H1 (cell line): ENCODE data around the gene SLC2A4. TPM values are rescaled to one million over a fixed set of nuclear protein-coding genes. Genes with fewer than 3 reads are reported as not detected.
A peak's percentile ranks its signal among the peaks of the same experiment; 100 is the strongest.

ENCODE experiments used
- ASH2L ChIP-seq: fragments of 200-600, 300-600 bp; sonication (generic); IDR thresholded peaks from one replicate; pipeline ENCODE4 v1.7.1; 2017; ENCODE audit warnings: low read length
- CHD2 ChIP-seq: IDR thresholded peaks from 2 replicates; pipeline ENCODE4 v1.6.1; 2012; ENCODE audit warnings: low read length, improper control_type of control experiment
- CREB1 ChIP-seq: IDR thresholded peaks from 2 replicates; pipeline ENCODE4 v1.6.1; 2012; ENCODE audit warnings: inconsistent platforms
- CTCF ChIP-seq, 3 experiments: IDR thresholded peaks; 1 replicate in 2 of 3; 2 replicates in 1 of 3; pipeline versions ENCODE4 v1.5.1 to v1.6.1; 2011; ENCODE audit warnings: low read length in 3 of 3, mild to moderate bottlenecking in 3 of 3, inconsistent platforms in 2 of 3, low read depth in 1 of 3, moderate library complexity in 1 of 3; ENCODE audit not compliant: insufficient read depth in 1 of 3; ENCODE audit errors: control extremely low read depth in 1 of 3
- FOSL1 ChIP-seq: IDR thresholded peaks from 2 replicates; pipeline ENCODE4 v1.6.1; 2011; ENCODE audit warnings: mild to moderate bottlenecking, low read depth, low read length, moderate library complexity; ENCODE audit not compliant: insufficient read depth
- JUN ChIP-seq: IDR thresholded peaks from 2 replicates; pipeline ENCODE4 v1.6.1; 2011; ENCODE audit warnings: low read depth, mild to moderate bottlenecking, improper control_type of control experiment, low read length
- JUND ChIP-seq: IDR thresholded peaks from 2 replicates; pipeline ENCODE4 v1.6.1; 2011; ENCODE audit warnings: mild to moderate bottlenecking, improper control_type of control experiment, low read length
- KDM4A ChIP-seq: IDR thresholded peaks from one replicate; pipeline ENCODE4 v1.7.1; 2012; ENCODE audit warnings: low read depth, mild to moderate bottlenecking, moderate library complexity, low read length, inconsistent platforms; ENCODE audit not compliant: severe bottlenecking
- MAX ChIP-seq: IDR thresholded peaks from 2 replicates; pipeline ENCODE4 v1.6.1; 2012; ENCODE audit warnings: inconsistent platforms
- NANOG ChIP-seq: IDR thresholded peaks from 2 replicates; pipeline ENCODE4 v1.6.1; 2011; ENCODE audit warnings: low read length, low read depth, mild to moderate bottlenecking, inconsistent platforms; ENCODE audit not compliant: insufficient read depth, poor library complexity, severe bottlenecking
- PHF8 ChIP-seq: fragments of 200-600 bp; sonication (generic); conservative IDR thresholded peaks from 2 replicates; pipeline ENCODE4 v1.7.1; 2012; ENCODE audit warnings: low read depth, mild to moderate bottlenecking, inconsistent platforms, low read length, moderate library complexity
- POU5F1 ChIP-seq: IDR thresholded peaks from 2 replicates; pipeline ENCODE4 v1.6.1; 2011; ENCODE audit warnings: low read depth, mild to moderate bottlenecking, low read length, moderate library complexity
- RBBP5 ChIP-seq: IDR thresholded peaks from 2 replicates; pipeline ENCODE4 v1.7.1; 2012; ENCODE audit warnings: low read depth, mild to moderate bottlenecking, inconsistent platforms, low read length, moderate library complexity, borderline replicate concordance
- SAP30 ChIP-seq: fragments of 300-600 bp; sonication (generic); IDR thresholded peaks from 2 replicates; pipeline ENCODE4 v1.7.1; 2012; ENCODE audit warnings: low read length, moderate library complexity, mild to moderate bottlenecking, inconsistent platforms; ENCODE audit not compliant: insufficient read depth, insufficient replicate concordance
- SIN3A ChIP-seq, 2 experiments: IDR thresholded peaks in 1 of 2; conservative IDR thresholded peaks in 1 of 2; 2 replicates each; pipeline ENCODE4 v1.6.1; 2011 to 2012; ENCODE audit warnings: low read length in 2 of 2, improper control_type of control experiment in 1 of 2, low read depth in 1 of 2, mild to moderate bottlenecking in 1 of 2
- SP1 ChIP-seq: IDR thresholded peaks from 2 replicates; pipeline ENCODE4 v1.6.1; 2011; ENCODE audit warnings: low read depth, low read length
- SP4 ChIP-seq: IDR thresholded peaks from 2 replicates; pipeline ENCODE4 v1.6.1; 2012; ENCODE audit warnings: low read length, inconsistent platforms
- SRF ChIP-seq: IDR thresholded peaks from 2 replicates; pipeline ENCODE4 v1.6.1; 2011; ENCODE audit warnings: mild to moderate bottlenecking, low read depth, low read length, moderate library complexity
- TBP ChIP-seq: IDR thresholded peaks from 2 replicates; pipeline ENCODE4 v1.6.1; 2011; ENCODE audit warnings: low read depth, low read length, improper control_type of control experiment
- TCF12 ChIP-seq: IDR thresholded peaks from 2 replicates; pipeline ENCODE4 v1.6.1; 2011; ENCODE audit warnings: low read depth, mild to moderate bottlenecking, low read length
- TEAD4 ChIP-seq: IDR thresholded peaks from 2 replicates; pipeline ENCODE4 v1.6.1; 2012; ENCODE audit warnings: low read depth, low read length, inconsistent platforms, mixed read lengths
- YY1 ChIP-seq: IDR thresholded peaks from 2 replicates; pipeline ENCODE4 v1.6.1; 2011; ENCODE audit warnings: low read depth, mild to moderate bottlenecking, low read length
- polyA plus RNA-seq, 7 experiments: library from polyadenylated mRNA; depleted of rRNA in 3 of 7; stranded (reverse) in 5 of 7; unstranded in 2 of 7; fragments of >200 nt in 5 of 7; fragments of 200-250 nt in 2 of 7; gene quantifications; 1 replicate in 5 of 7; 2 replicates in 1 of 7; 4 replicates in 1 of 7; pipeline versions ENCODE4 v1.2.1 to v1.2.3, GENCODE V29; 2011 to 2013; ENCODE audit warnings: missing spikeins in 2 of 7, mixed read lengths in 2 of 7
- total RNA-seq: library from RNA; stranded (reverse); fragmentation: NEBNext Ultra II Directional; extraction: Animal tissue kit (Norgen Biotek cat#: 25700); gene quantifications from 2 replicates; pipeline ENCODE4 v1.2.1, GENCODE V29; 2021

The SLC2A4 gene
- total and polyA plus RNA-seq, 2 of the 8 experiments (the other 6 are each of a cell fraction or from before 2014, with no cell fraction given): 5.7 to 6.9 TPM

GRCh38 chr17:7241783-7242716, 39.5 kb upstream of the SLC2A4 start, which contains the start of gene GABARAP (continued):
- TF ChIP-seq CTCF (IDR thresholded peaks at IDR 0.05; ENCODE audit: control extremely low read depth in 1 of 3, insufficient read depth in 1 of 3, low read depth in 1 of 3, low read length in 3 of 3) (no peak), RBBP5 (0 out of 2 replicates have a peak, but pooled peaks have one; percentile 43), SAP30 (no peak), FOSL1 (peak; percentile 95), SP4 (no peak), MAX (peak; percentile 49), ASH2L (no peak), CREB1 (peak; percentile 80), CHD2 (peak; percentile 79), TEAD4 (no peak), KDM4A (no peak), NANOG (no peak), POU5F1 (no peak), TBP (no peak), JUND (no peak), YY1 (no peak), JUN (no peak), SIN3A (conservative IDR thresholded peaks at IDR 0.05 in 1 of 2, IDR thresholded peaks at IDR 0.05 in 1 of 2; ENCODE audit: low read depth in 1 of 2, low read length in 2 of 2) (0 out of 4 replicates have a peak, but pooled peaks of 1 of the 2 experiments have one; percentile 27), SP1 (no peak), TCF12 (no peak), SRF (no peak), PHF8 (peak; percentile 11; the same call in 1 of the 2 replicates)
